ENCODE measurements around the gene LGR6.

DNA sequence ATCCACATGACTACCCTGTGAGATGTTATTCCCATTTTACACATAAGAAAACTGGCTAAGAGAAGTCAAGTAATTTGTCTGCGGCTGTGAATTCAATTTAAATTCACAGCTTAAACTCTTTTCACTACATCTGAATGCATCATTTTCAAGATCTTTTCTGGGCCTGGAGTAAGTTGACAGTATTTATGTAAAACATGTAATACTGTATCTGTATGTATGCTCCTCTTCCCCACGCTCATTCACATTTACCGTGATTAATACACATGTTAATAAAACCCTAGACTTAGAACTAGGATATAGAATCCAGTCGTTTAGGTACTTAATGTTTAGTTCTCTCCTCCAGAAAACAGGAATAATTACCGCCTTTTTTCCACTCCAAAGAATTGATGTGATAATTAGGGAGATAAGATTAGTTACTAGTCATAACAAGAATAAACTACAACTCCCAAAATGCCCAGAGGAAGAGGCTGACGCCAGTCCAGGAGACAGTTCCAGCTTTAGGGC is 154.5 kb downstream of the LGR6 start:
- TF ChIP-seq GATA3 (IDR thresholded peaks at IDR 0.05; ENCODE audit: low read depth, low read length) (peak; percentile 23; the same call in 1 of the 2 replicates), GATA2 (IDR thresholded peaks at IDR 0.05; ENCODE audit: low read depth, low read length) (peak; percentile 47; the same call in 1 of the 2 replicates)

Data from SH-SY5Y (cell line).